Retinal pigment epithelial cell (primary cell): ENCODE measurements around the gene SMNDC1.

Source experiments
- DNase-seq: peaks from one replicate; pipeline ENCODE4 v3.0.0-alpha.2; 2010; ENCODE audit warnings: low read depth
- H3K4me3 ChIP-seq: 2 replicates; pipeline ENCODE4 v1.5.1; 2011; ENCODE audit warnings: mild to moderate bottlenecking, low read length, control low read depth, moderate library complexity
- TF ChIP-seq, protein P1 (sequence below): conservative IDR thresholded peaks from 2 replicates; pipeline ENCODE4 v1.5.1; 2011; ENCODE audit warnings: low read depth, low read length, control low read depth, inconsistent platforms

Gene SMNDC1

GRCh38 chr10:110307805-110308204 lies 3.1 kb upstream of the SMNDC1 start:
- TF ChIP-seq, protein P1, sequence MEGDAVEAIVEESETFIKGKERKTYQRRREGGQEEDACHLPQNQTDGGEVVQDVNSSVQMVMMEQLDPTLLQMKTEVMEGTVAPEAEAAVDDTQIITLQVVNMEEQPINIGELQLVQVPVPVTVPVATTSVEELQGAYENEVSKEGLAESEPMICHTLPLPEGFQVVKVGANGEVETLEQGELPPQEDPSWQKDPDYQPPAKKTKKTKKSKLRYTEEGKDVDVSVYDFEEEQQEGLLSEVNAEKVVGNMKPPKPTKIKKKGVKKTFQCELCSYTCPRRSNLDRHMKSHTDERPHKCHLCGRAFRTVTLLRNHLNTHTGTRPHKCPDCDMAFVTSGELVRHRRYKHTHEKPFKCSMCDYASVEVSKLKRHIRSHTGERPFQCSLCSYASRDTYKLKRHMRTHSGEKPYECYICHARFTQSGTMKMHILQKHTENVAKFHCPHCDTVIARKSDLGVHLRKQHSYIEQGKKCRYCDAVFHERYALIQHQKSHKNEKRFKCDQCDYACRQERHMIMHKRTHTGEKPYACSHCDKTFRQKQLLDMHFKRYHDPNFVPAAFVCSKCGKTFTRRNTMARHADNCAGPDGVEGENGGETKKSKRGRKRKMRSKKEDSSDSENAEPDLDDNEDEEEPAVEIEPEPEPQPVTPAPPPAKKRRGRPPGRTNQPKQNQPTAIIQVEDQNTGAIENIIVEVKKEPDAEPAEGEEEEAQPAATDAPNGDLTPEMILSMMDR, result no peak
- DNase-seq, result no peak
- no peak overlapping the region for H3K4me3 ChIP-seq

DNA sequence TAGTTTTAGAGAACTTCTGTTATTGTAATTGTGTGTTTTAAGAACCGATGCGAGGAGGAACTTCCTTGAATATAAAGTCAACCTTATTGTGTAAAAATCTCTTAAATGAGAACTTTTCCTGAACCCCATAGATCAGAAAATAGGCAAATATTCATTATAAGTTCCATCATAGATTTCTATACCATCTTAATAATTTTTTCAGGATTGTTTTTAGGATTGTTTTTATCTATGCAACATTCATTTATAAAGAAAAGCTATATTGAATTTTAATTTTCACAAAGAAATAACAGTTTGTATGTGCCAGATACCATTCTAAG lies 1.7 kb upstream of the SMNDC1 start:
- no peak overlapping the region for H3K4me3 ChIP-seq
- TF ChIP-seq, protein P1, result no peak
- no peak for DNase-seq

DNA sequence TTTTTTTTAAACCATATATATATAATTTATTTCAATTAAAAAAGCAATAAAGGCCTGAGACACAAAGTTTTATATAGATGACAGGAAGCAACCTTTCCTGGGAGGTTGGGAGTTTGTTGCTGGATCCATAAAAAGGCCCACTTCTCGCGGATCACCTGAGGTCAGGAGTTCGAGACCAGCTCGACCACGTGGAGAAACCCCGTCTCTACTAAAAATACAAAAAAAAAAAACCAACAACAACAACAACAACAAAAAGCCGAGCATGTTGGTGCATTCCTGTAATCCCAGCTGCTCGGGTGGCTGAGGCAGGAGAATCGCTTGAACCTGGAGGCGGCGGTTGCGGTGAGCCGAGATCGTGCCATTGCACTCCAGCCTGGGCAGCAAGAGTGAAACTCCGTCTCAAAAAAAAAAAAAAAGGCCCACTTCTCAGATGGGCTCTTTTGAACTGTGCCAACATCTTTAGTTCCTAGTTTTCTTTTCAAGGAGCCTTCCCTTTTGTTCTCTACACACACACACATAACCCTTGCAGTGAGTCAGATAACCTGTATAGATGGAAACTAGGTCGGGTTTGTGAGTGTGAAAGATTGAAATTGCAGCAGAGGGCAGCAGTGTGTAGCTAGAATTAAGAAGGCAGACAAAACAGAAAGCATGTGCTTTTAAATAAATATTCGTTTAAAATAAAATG lies 1.2 kb upstream of the SMNDC1 start:
- peak overlapping the region; percentile 94 for H3K4me3 ChIP-seq
- DNase-seq, result peak; percentile 71
- TF ChIP-seq, protein P1, result peak; percentile 72

- H3K4me3 ChIP-seq, result peak overlapping the region; percentile 94
- TF ChIP-seq, protein P1, result no peak
- DNase-seq, result no peak
Measured at GRCh38 chr10:110304394-110304779, 333 bp downstream of the SMNDC1 start.

- TF ChIP-seq, protein P1, result no peak
- peak overlapping the region; percentile 94 for H3K4me3 ChIP-seq
- no peak for DNase-seq
Measured at GRCh38 chr10:110303681-110304080, 1.0 kb downstream of the SMNDC1 start.

GRCh38 chr10:110300486-110300986 lies 4.2 kb downstream of the SMNDC1 start:
- TF ChIP-seq, protein P1, result no peak
- no peak overlapping the region for H3K4me3 ChIP-seq
- DNase-seq, result no peak

GRCh38 chr10:110296966-110297365 lies 7.8 kb downstream of the SMNDC1 start:
- DNase-seq, result no peak

More at GRCh38 chr10:110296966-110297365, 7.8 kb downstream of the SMNDC1 start:
- H3K4me3 ChIP-seq, result no peak overlapping the region
- TF ChIP-seq, protein P1, result no peak
